ENCODE results near the gene ESYT1.
A peak's percentile ranks its signal among the peaks of the same experiment; 100 is the strongest.

Gene ESYT1

GRCh38 chr12:56122637-56123036, 5.4 kb upstream of the ESYT1 start:
- no peak overlapping the region for H3K4me3 ChIP-seq (ENCODE audit: low read depth, low read length)
- DNase-seq (ENCODE audit: low read depth) = no peak

- H3K4me3 ChIP-seq (ENCODE audit: low read depth, low read length) = no peak overlapping the region
- no peak for DNase-seq (ENCODE audit: low read depth)
These were observed 3.9 kb upstream of the ESYT1 start for GRCh38 chr12:56124133-56124532.

- no peak for DNase-seq (ENCODE audit: low read depth)
- no peak overlapping the region for H3K4me3 ChIP-seq (ENCODE audit: low read depth, low read length)
These were observed 1.3 kb upstream of the ESYT1 start for GRCh38 chr12:56126732-56127239.

- peak overlapping the region; percentile 97 for H3K4me3 ChIP-seq (ENCODE audit: low read depth, low read length)
These were observed 581 bp upstream of the ESYT1 start for GRCh38 chr12:56127485-56127887.

GRCh38 chr12:56128670-56129205, 671 bp downstream of the ESYT1 start:
- DNase-seq (ENCODE audit: low read depth) = no peak
- peak overlapping the region; percentile 97 for H3K4me3 ChIP-seq (ENCODE audit: low read depth, low read length)

More at GRCh38 chr12:56127485-56127887, 581 bp upstream of the ESYT1 start:
- DNase-seq (ENCODE audit: low read depth) = no peak

- peak overlapping the region; percentile 97 for H3K4me3 ChIP-seq (ENCODE audit: low read depth, low read length)
- no peak for DNase-seq (ENCODE audit: low read depth)
These were observed 1.3 kb downstream of the ESYT1 start for GRCh38 chr12:56129206-56129941.

- peak overlapping the region; percentile 97 for H3K4me3 ChIP-seq (ENCODE audit: low read depth, low read length)
- no peak for DNase-seq (ENCODE audit: low read depth)
These were observed 2.0 kb downstream of the ESYT1 start for GRCh38 chr12:56129942-56130495.

GRCh38 chr12:56130876-56131275, 2.8 kb downstream of the ESYT1 start:
- no peak for DNase-seq (ENCODE audit: low read depth)

GRCh38 chr12:56134897-56135296, 6.8 kb downstream of the ESYT1 start:
- DNase-seq (ENCODE audit: low read depth) = no peak
- no peak overlapping the region for H3K4me3 ChIP-seq (ENCODE audit: low read depth, low read length)

More at GRCh38 chr12:56130876-56131275, 2.8 kb downstream of the ESYT1 start:
- no peak overlapping the region for H3K4me3 ChIP-seq (ENCODE audit: low read depth, low read length)

GRCh38 chr12:56137853-56138571, 9.9 kb downstream of the ESYT1 start:
- DNase-seq (ENCODE audit: low read depth) = no peak
- no peak overlapping the region for H3K4me3 ChIP-seq (ENCODE audit: low read depth, low read length)

- no peak overlapping the region for H3K4me3 ChIP-seq (ENCODE audit: low read depth, low read length)
- DNase-seq (ENCODE audit: low read depth) = no peak
These were observed 14.1 kb downstream of the ESYT1 start for GRCh38 chr12:56141946-56142784.

- no peak overlapping the region for H3K4me3 ChIP-seq (ENCODE audit: low read depth, low read length)
- DNase-seq (ENCODE audit: low read depth) = no peak
These were observed 15.2 kb downstream of the ESYT1 start for GRCh38 chr12:56143217-56143616.

GRCh38 chr12:56143870-56144269, 15.8 kb downstream of the ESYT1 start:
- DNase-seq (ENCODE audit: low read depth) = no peak
- H3K4me3 ChIP-seq (ENCODE audit: low read depth, low read length) = no peak overlapping the region

- H3K4me3 ChIP-seq (ENCODE audit: low read depth, low read length) = no peak overlapping the region
- DNase-seq (ENCODE audit: low read depth) = no peak
These were observed 17.1 kb downstream of the ESYT1 start for GRCh38 chr12:56145217-56145616.

GRCh38 chr12:56146492-56147460, 18.7 kb downstream of the ESYT1 start:
- no peak overlapping the region for H3K4me3 ChIP-seq (ENCODE audit: low read depth, low read length)
- no peak for DNase-seq (ENCODE audit: low read depth)

- no peak for DNase-seq (ENCODE audit: low read depth)
- H3K4me3 ChIP-seq (ENCODE audit: low read depth, low read length) = no peak overlapping the region
These were observed 22.5 kb downstream of the ESYT1 start for GRCh38 chr12:56150563-56150962.

GRCh38 chr12:56151672-56152131, 23.6 kb downstream of the ESYT1 start:
- peak overlapping the region; percentile 61 for H3K4me3 ChIP-seq (ENCODE audit: low read depth, low read length)
- no peak for DNase-seq (ENCODE audit: low read depth)

GRCh38 chr12:56152132-56152755, 24.2 kb downstream of the ESYT1 start, which contains the start of gene MYL6B:
TSS of gene MYL6B (plus strand) at chr12:56152587. CDS start at chr12:56153919, 1,332 bp downstream.
- peak; percentile 66 for DNase-seq (ENCODE audit: low read depth)
- H3K4me3 ChIP-seq (ENCODE audit: low read depth, low read length) = peak within 1 kb of the TSS; percentile 61

Measured in skeletal muscle cell (primary cell).